Ovary (tissue), 9 donors: ENCODE measurements around the gene TUFT1. TPM values are rescaled to one million over a fixed set of nuclear protein-coding genes. Genes with fewer than 3 reads are reported as not detected.
A peak's percentile ranks its signal among the peaks of the same experiment; 100 is the strongest.

Experiments used
- DNase-seq, 5 donors: peaks; one replicate each; pipeline ENCODE4 v3.0.0-alpha.2; 2019 to 2020
- H3K27ac ChIP-seq, 2 donors: fragments of 200-600 bp; one replicate each; pipeline versions ENCODE4 v1.5.1 to v1.8.0; 2019 to 2022
- H3K27me3 ChIP-seq: fragments of 200-600 bp; one replicate; pipeline ENCODE4 v1.8.0; 2022
- H3K36me3 ChIP-seq: fragments of 200-600 bp; sonication (generic); one replicate; pipeline ENCODE4 v1.5.1; 2019
- H3K4me1 ChIP-seq: one replicate; pipeline ENCODE4 v1.8.1; 2013; ENCODE audit warnings: mild to moderate bottlenecking, moderate library complexity; ENCODE audit not compliant: insufficient read depth
- H3K4me3 ChIP-seq: fragments of 200-600 bp; sonication (generic); one replicate; pipeline ENCODE4 v1.5.1; 2017
- H3K9me3 ChIP-seq, 2 donors: fragments of 200-600 bp in 1 of 2; sonication (generic) in 1 of 2; one replicate each; pipeline versions ENCODE4 v1.5.1 to v1.8.1; 2013 to 2019; ENCODE audit warnings: mild to moderate bottlenecking in 1 of 2, moderate library complexity in 1 of 2
- CTCF ChIP-seq, 3 donors: fragments of 450-650 bp in 2 of 3; fragments of 200-600 bp in 1 of 3; IDR thresholded peaks; one replicate each; pipeline versions ENCODE4 v1.5.1 to v1.8.0; 2016 to 2022; ENCODE audit warnings: antibody characterized with exemption in 3 of 3, mild to moderate bottlenecking in 1 of 3
- EP300 ChIP-seq: sonication (generic); formaldehyde crosslinking; IDR thresholded peaks from one replicate; pipeline ENCODE4 v1.6.1; 2017; ENCODE audit warnings: antibody characterized with exemption
- POLR2A ChIP-seq: fragments of 450-650 bp; IDR thresholded peaks from one replicate; pipeline ENCODE4 v1.6.1; 2017; ENCODE audit warnings: antibody characterized with exemption, mild to moderate bottlenecking, moderate library complexity
- WGBS, 3 donors: extraction: QIAGEN DNeasy Blood & Tissue Kit in 1 of 3; methylation state at CpG; one replicate each; pipeline versions ENCODE4 v1.1.5 to v1.1.7; 2013 to 2017; 5-methylcytosine and 5-hydroxymethylcytosine counted together
- intact Hi-C, 4 donors: fragments of 100-400 bp; cut with DNase I; formaldehyde crosslinking; loops; one replicate each; pipeline versions ENCODE4 v1.11.0 to v1.15.1; 2022 to 2023
- polyA plus RNA-seq, 2 donors: library from polyadenylated mRNA; stranded (reverse); fragments of 200-250 nt in 1 of 2; fragments of 350-450 nt in 1 of 2; fragmentation: Illumina TruSeq in 1 of 2; extraction: RNeasy Lipid Tissue Mini Kit (QIAGEN cat#74804) in 1 of 2; gene quantifications; one replicate each; pipeline ENCODE4 v1.2.3, GENCODE V29; 2013 to 2014
- total RNA-seq, 7 donors: library from RNA; depleted of rRNA in 2 of 7; stranded (reverse); fragments of >200 nt in 2 of 7; fragmentation: NEBNext Ultra II Directional in 3 of 7; extraction: Animal tissue kit (Norgen Biotek cat#: 25700) in 3 of 7; gene quantifications; one replicate each; pipeline versions ENCODE4 v1.1.0 to v1.2.4, GENCODE V29; 2016 to 2023
- donor health status: DM: no; HTN: no; CAD: no; lungs with moderate emphysema.
- donor health status: DM: no; HTN: no; CAD: no.
- donor health status: Bipolar disorder and iron deficiency.
- donor health status: DM: yes; HTN: yes; CAD: no.
- donor health status: DM: no; HTN: no; CAD: no.
- donor health status: DM: yes; HTN: yes; CAD: no.

The TUFT1 gene
- total and polyA plus RNA-seq, 9 donors = 5.0 to 10.2 (median 7.3) TPM

GRCh38 chr1:151510614-151510956, 29.5 kb upstream of the TUFT1 start:
- WGBS, 3 donors = 5 to 10% (median 7%) methylated on average over 10 of the region's 10 CpGs
- H3K27ac ChIP-seq = peak overlapping the region; percentile 52 to 90
- no peaks in the 10 kb centered on the region for H3K36me3 ChIP-seq
- H3K4me3 ChIP-seq = peak overlapping the region; percentile 64
- no peaks in the 10 kb centered on the region for H3K9me3 ChIP-seq
- no peak for DNase-seq
- TF ChIP-seq EP300 (no peak), POLR2A (no peak), CTCF (IDR thresholded peaks at IDR 0.05) (no peak)
- no peaks in the 10 kb centered on the region for H3K27me3 ChIP-seq
- intact Hi-C loops = no loop called here
- peaks cover 6% of the 10 kb centered on the region for H3K4me1 ChIP-seq

GRCh38 chr1:151510957-151511635, 29.0 kb upstream of the TUFT1 start, which contains the start of gene CGN:
Gene CGN, plus strand, starts transcription at chr1:151511387. Its CDS starts 7,133 bp downstream, at chr1:151518520.
- Histone ChIP-seq H3K4me1 (peaks cover 6% of the 10 kb centered on the region), H3K9me3 (no peaks in the 10 kb centered on the region), H3K36me3 (no peaks in the 10 kb centered on the region), H3K27ac (peak within 1 kb of the TSS; percentile 52 to 90), H3K27me3 (no peaks in the 10 kb centered on the region), H3K4me3 (peak within 1 kb of the TSS; percentile 64)
- TF ChIP-seq CTCF (IDR thresholded peaks at IDR 0.05) (no peak), POLR2A (peak; percentile 47), EP300 (no peak)
- WGBS, 3 donors = 1% methylated on average over 54 to 68 of the region's 68 CpGs
- DNase-seq = peak; percentile 91 to 93 (median 92)
- intact Hi-C loops = no loop called here

- no peaks in the 10 kb centered on the region for H3K27me3 ChIP-seq
- peaks cover 6% of the 10 kb centered on the region for H3K4me1 ChIP-seq
- no peaks in the 10 kb centered on the region for H3K9me3 ChIP-seq
- DNase-seq = peak in 3 of 5 donors; percentile 47 to 61 (median 48)
- intact Hi-C loops = no loop called here
- 1 to 2% (median 1%) methylated on average over 23 of the region's 23 CpGs for WGBS, 3 donors
- no peaks in the 10 kb centered on the region for H3K36me3 ChIP-seq
- TF ChIP-seq EP300 (no peak), CTCF (IDR thresholded peaks at IDR 0.05) (no peak), POLR2A (no peak)
- H3K4me3 ChIP-seq = peak overlapping the region; percentile 64
- peak overlapping the region; percentile 52 to 90 for H3K27ac ChIP-seq
Measured at GRCh38 chr1:151511636-151512215, 28.4 kb upstream of the TUFT1 start.

- WGBS, 3 donors = 58 to 65% (median 61%) methylated on average over 4 of the region's 4 CpGs
- Histone ChIP-seq H3K9me3 (no peaks in the 10 kb centered on the region), H3K27me3 (no peaks in the 10 kb centered on the region), H3K27ac (no peak overlapping the region), H3K4me3 (peak overlapping the region; percentile 64), H3K36me3 (no peaks in the 10 kb centered on the region), H3K4me1 (peaks cover 6% of the 10 kb centered on the region)
- no peak for DNase-seq
- TF ChIP-seq CTCF (IDR thresholded peaks at IDR 0.05) (no peak), POLR2A (no peak), EP300 (no peak)
- intact Hi-C loops = no loop called here
Measured at GRCh38 chr1:151512326-151512725, 27.8 kb upstream of the TUFT1 start.
